Measurements from ENCODE around the gene NCEH1.

- no peak for TF ChIP-seq CTCF (conservative IDR thresholded peaks at IDR 0.05; ENCODE audit: low read depth in 2 of 2)
- no peak for TF ChIP-seq EZH2 (IDR thresholded peaks at IDR 0.05; ENCODE audit: low read depth, unreplicated experiment)
- TF ChIP-seq POLR2AphosphoS5 (IDR thresholded peaks at IDR 0.05; ENCODE audit: low read depth) = no peak
- no peak for TF ChIP-seq ETS1 (IDR thresholded peaks at IDR 0.05)
- TF ChIP-seq ZNF331 (CRISPR knock-in tag; IDR thresholded peaks at IDR 0.05; ENCODE audit: low read depth) = no peak
- no peak for TF ChIP-seq CREB1 (CRISPR knock-in tag; IDR thresholded peaks at IDR 0.05; ENCODE audit: low read depth)
- TF ChIP-seq REST (IDR thresholded peaks at IDR 0.05; ENCODE audit: unreplicated experiment) = no peak
- no peak for TF ChIP-seq NANOG (IDR thresholded peaks at IDR 0.05; ENCODE audit: borderline replicate concordance)
- no peak for TF ChIP-seq ZNF114 (CRISPR knock-in tag; IDR thresholded peaks at IDR 0.05)
- no peak for TF ChIP-seq EZH2phosphoT487 (IDR thresholded peaks at IDR 0.05; ENCODE audit: unreplicated experiment)
- TF ChIP-seq JUNB (IDR thresholded peaks at IDR 0.05; ENCODE audit: unreplicated experiment) = no peak
- TF ChIP-seq STAT1 (IDR thresholded peaks at IDR 0.05; ENCODE audit: unreplicated experiment) = no peak
These were observed 12.2 kb downstream of the NCEH1 start for GRCh38 chr3:172698631-172699030.
